Glutamatergic neuron (in vitro differentiated cells): ENCODE measurements around the gene GLI1. TPM values are rescaled to one million over a fixed set of nuclear protein-coding genes. Genes with fewer than 3 reads are reported as not detected.

Experiments used
- DNase-seq: peaks from one replicate; pipeline ENCODE4 v3.0.0; 2022
- H3K27ac Mint-ChIP-seq: one replicate; pipeline ENCODE4 v1.8.0; 2020; ENCODE audit warnings: mild to moderate bottlenecking, mixed read lengths, inconsistent platforms; ENCODE audit not compliant: unreplicated experiment
- H3K27me3 Mint-ChIP-seq: one replicate; pipeline ENCODE4 v1.8.0; 2020; ENCODE audit warnings: mild to moderate bottlenecking, moderate library complexity, mixed read lengths, inconsistent platforms; ENCODE audit not compliant: unreplicated experiment
- H3K36me3 Mint-ChIP-seq: one replicate; pipeline ENCODE4 v1.8.0; 2020; ENCODE audit warnings: mild to moderate bottlenecking, mixed read lengths, inconsistent platforms; ENCODE audit not compliant: unreplicated experiment
- H3K4me1 Mint-ChIP-seq: one replicate; pipeline ENCODE4 v1.8.0; 2020; ENCODE audit warnings: mild to moderate bottlenecking, low read depth, mixed read lengths, inconsistent platforms; ENCODE audit not compliant: unreplicated experiment
- H3K4me3 Mint-ChIP-seq: one replicate; pipeline ENCODE4 v1.8.0; 2020; ENCODE audit warnings: mild to moderate bottlenecking, mixed read lengths, inconsistent platforms; ENCODE audit not compliant: unreplicated experiment
- H3K9me3 Mint-ChIP-seq: one replicate; pipeline ENCODE4 v1.8.0; 2020; ENCODE audit warnings: mild to moderate bottlenecking, moderate library complexity, mixed read lengths, inconsistent platforms; ENCODE audit not compliant: unreplicated experiment
- CTCF ChIP-seq: fragments of 200-600 bp; sonication (generic); IDR thresholded peaks from one replicate; pipeline ENCODE4 v1.5.0; 2021; ENCODE audit not compliant: partially characterized antibody, unreplicated experiment
- total RNA-seq: library from RNA; stranded (reverse); fragmentation: NEBNext Ultra II Directional; extraction: Animal tissue kit (Norgen Biotek cat#: 25700); gene quantifications from one replicate; pipeline ENCODE4 v1.2.1, GENCODE V29; 2021; ENCODE audit not compliant: unreplicated experiment

The GLI1 gene
- total RNA-seq, 1 donor from 2014 or later: 2.3 TPM

- H3K27me3 Mint-ChIP-seq: peaks cover 13% of the 10 kb centered on the region
- H3K9me3 Mint-ChIP-seq: peaks cover 7% of the 10 kb centered on the region
- DNase-seq: no peak
- H3K36me3 Mint-ChIP-seq: peaks cover 18% of the 10 kb centered on the region
- H3K27ac Mint-ChIP-seq: peak overlapping the region; percentile 15
- peaks cover 3% of the 10 kb centered on the region for H3K4me1 Mint-ChIP-seq
- no peak overlapping the region for H3K4me3 Mint-ChIP-seq
- no peak for TF ChIP-seq CTCF
These were observed 19.4 kb downstream of the GLI1 start for GRCh38 chr12:57479043-57479375.

DNA sequence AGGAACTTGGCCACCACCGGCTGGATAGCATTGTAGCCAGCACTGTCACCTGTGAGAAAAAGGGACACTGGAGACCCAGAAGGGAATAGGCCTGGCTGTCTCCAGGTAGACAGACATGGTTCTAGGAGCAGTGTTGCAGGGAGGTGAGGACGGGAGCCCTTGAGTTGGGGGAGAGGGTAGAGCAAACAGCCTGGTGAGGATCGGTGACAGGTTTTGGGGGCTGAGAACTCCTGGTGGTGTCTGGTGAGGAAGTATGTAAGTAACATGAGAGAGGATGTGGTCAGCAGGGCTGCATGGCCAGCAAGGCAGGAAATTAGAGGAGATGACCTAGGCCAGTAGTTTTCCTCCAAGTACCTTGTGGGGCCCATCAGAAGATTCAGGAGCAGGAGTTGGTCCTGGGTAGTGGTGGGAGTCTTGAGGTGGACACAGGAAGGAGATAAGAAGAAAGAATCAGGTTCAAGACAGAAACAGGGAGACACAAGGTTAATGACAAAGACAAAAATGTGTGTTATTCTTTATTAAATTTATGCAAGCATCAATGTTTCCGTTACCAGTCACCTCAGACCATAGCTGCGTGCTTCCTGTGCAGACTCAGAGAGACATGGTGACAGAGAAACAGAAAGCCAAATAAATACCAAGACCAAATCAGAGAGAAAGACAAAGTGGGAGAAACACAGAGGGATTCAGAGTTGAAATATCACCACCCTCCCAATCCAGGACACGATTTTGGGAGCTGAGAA is 20.0 kb downstream of the GLI1 start, which contains the start of gene ARHGAP9:
TSS of gene ARHGAP9 (minus strand) at position 491 of the 740 bp plus-strand sequence. CDS start at position 31, 460 bp downstream.
- peaks cover 9% of the 10 kb centered on the region for H3K27me3 Mint-ChIP-seq
- DNase-seq: no peak
- no peak within 1 kb of the TSS for H3K4me3 Mint-ChIP-seq
- H3K27ac Mint-ChIP-seq: peak within 1 kb of the TSS; percentile 15
- peaks cover 3% of the 10 kb centered on the region for H3K4me1 Mint-ChIP-seq
- TF ChIP-seq CTCF: no peak
- peaks cover 13% of the 10 kb centered on the region for H3K36me3 Mint-ChIP-seq
- peaks cover 4% of the 10 kb centered on the region for H3K9me3 Mint-ChIP-seq

GRCh38 chr12:57481671-57482070 is 22.1 kb downstream of the GLI1 start:
- peak overlapping the region; percentile 36 for H3K27ac Mint-ChIP-seq
- H3K4me1 Mint-ChIP-seq: peaks cover 3% of the 10 kb centered on the region
- no peak for DNase-seq
- peaks cover 8% of the 10 kb centered on the region for H3K27me3 Mint-ChIP-seq
- peaks cover 4% of the 10 kb centered on the region for H3K9me3 Mint-ChIP-seq
- peaks cover 7% of the 10 kb centered on the region for H3K36me3 Mint-ChIP-seq
- no peak for TF ChIP-seq CTCF
- H3K4me3 Mint-ChIP-seq: no peak overlapping the region

- H3K27ac Mint-ChIP-seq: no peak overlapping the region
- H3K4me3 Mint-ChIP-seq: no peak overlapping the region
- TF ChIP-seq CTCF: no peak
- H3K27me3 Mint-ChIP-seq: peaks cover 9% of the 10 kb centered on the region
- H3K9me3 Mint-ChIP-seq: peaks cover 12% of the 10 kb centered on the region
- DNase-seq: no peak
- peaks cover 3% of the 10 kb centered on the region for H3K4me1 Mint-ChIP-seq
- peaks cover 3% of the 10 kb centered on the region for H3K36me3 Mint-ChIP-seq
These were observed 23.9 kb downstream of the GLI1 start for GRCh38 chr12:57483466-57483865.

GRCh38 chr12:57485695-57486094 is 26.1 kb downstream of the GLI1 start:
- no peak for TF ChIP-seq CTCF
- Mint-ChIP-seq H3K27me3 (peaks cover 23% of the 10 kb centered on the region), H3K27ac (no peak overlapping the region), H3K9me3 (peaks cover 21% of the 10 kb centered on the region), H3K4me1 (peaks cover 13% of the 10 kb centered on the region), H3K36me3 (peaks cover 17% of the 10 kb centered on the region), H3K4me3 (no peak overlapping the region)
- DNase-seq: no peak
